ENCODE data around the gene LARGE1.

LARGE1 gene

GRCh38 chr22:33909911-33910310, 10.4 kb downstream of the LARGE1 start:
- DNase-seq: no peak

- DNase-seq: no peak
Measured at GRCh38 chr22:33909075-33909458, 11.2 kb downstream of the LARGE1 start.

- DNase-seq: no peak
Measured at GRCh38 chr22:33908171-33909074, 11.9 kb downstream of the LARGE1 start.

GRCh38 chr22:33906954-33907353, 13.3 kb downstream of the LARGE1 start:
- no peak for DNase-seq

GRCh38 chr22:33906475-33906874, 13.8 kb downstream of the LARGE1 start:
- DNase-seq: no peak

- DNase-seq: no peak
Measured at GRCh38 chr22:33903012-33903411, 17.3 kb downstream of the LARGE1 start.

GRCh38 chr22:33902073-33902472, 18.2 kb downstream of the LARGE1 start:
- no peak for DNase-seq

- no peak for DNase-seq
Measured at GRCh38 chr22:33898121-33898520, 22.2 kb downstream of the LARGE1 start.

- no peak for DNase-seq
Measured at GRCh38 chr22:33897448-33897835, 22.8 kb downstream of the LARGE1 start.

GRCh38 chr22:33896575-33897447, 23.5 kb downstream of the LARGE1 start:
- no peak for DNase-seq

- DNase-seq: no peak
Measured at GRCh38 chr22:33896154-33896553, 24.1 kb downstream of the LARGE1 start.

- no peak for DNase-seq
Measured at GRCh38 chr22:33895444-33895843, 24.8 kb downstream of the LARGE1 start.

GRCh38 chr22:33894515-33894914, 25.8 kb downstream of the LARGE1 start:
- DNase-seq: no peak

- no peak for DNase-seq
Measured at GRCh38 chr22:33894036-33894435, 26.2 kb downstream of the LARGE1 start.

- no peak for DNase-seq
Measured at GRCh38 chr22:33893512-33893911, 26.8 kb downstream of the LARGE1 start.

GRCh38 chr22:33891992-33892391, 28.3 kb downstream of the LARGE1 start:
- no peak for DNase-seq

- DNase-seq: no peak
Measured at GRCh38 chr22:33891455-33891854, 28.8 kb downstream of the LARGE1 start.

- no peak for DNase-seq
Measured at GRCh38 chr22:33889748-33890147, 30.5 kb downstream of the LARGE1 start.

GRCh38 chr22:33888821-33889220, 31.5 kb downstream of the LARGE1 start:
- no peak for DNase-seq

- no peak for DNase-seq
Measured at GRCh38 chr22:33887173-33887572, 33.1 kb downstream of the LARGE1 start.

GRCh38 chr22:33886696-33887095, 33.6 kb downstream of the LARGE1 start:
- DNase-seq: no peak

GRCh38 chr22:33884829-33885228, 35.4 kb downstream of the LARGE1 start:
- DNase-seq: no peak

GRCh38 chr22:33883961-33884808, 36.1 kb downstream of the LARGE1 start:
- DNase-seq: no peak
